Right lobe of liver (tissue), 6 donors: ENCODE results near the gene BBS4. TPM values are rescaled to one million over a fixed set of nuclear protein-coding genes. Genes with fewer than 3 reads are reported as not detected.

ENCODE experiments used
- ATAC-seq, 4 donors: fragments of 200-7000 bp; cut with Tn5 transposase; one replicate each; pipeline ENCODE4 v1.9.1; 2020; ENCODE audit warnings: mild to moderate bottlenecking in 4 of 4, moderate library complexity in 4 of 4
- DNase-seq, 3 donors: peaks; one replicate each; pipeline ENCODE4 v3.0.0-alpha.2; 2020
- H3K27ac ChIP-seq, 3 donors: fragments of 200-600 bp; one replicate each; pipeline ENCODE4 v1.8.0; 2022
- H3K27me3 ChIP-seq, 2 donors: fragments of 200-600 bp; one replicate each; pipeline ENCODE4 v1.8.0; 2022
- H3K36me3 ChIP-seq, 4 donors: fragments of 200-600 bp; sonication (generic) in 1 of 4; one replicate each; pipeline versions ENCODE4 v1.5.1 to v1.8.0; 2017 to 2022; ENCODE audit warnings: control low read depth in 1 of 4
- H3K4me1 ChIP-seq, 4 donors: fragments of 200-600 bp; sonication (generic) in 1 of 4; one replicate each; pipeline versions ENCODE4 v1.5.1 to v1.8.0; 2017 to 2022; ENCODE audit warnings: control low read depth in 1 of 4
- H3K4me3 ChIP-seq, 3 donors: fragments of 200-600 bp; one replicate each; pipeline ENCODE4 v1.8.0; 2022
- H3K9me3 ChIP-seq, 4 donors: fragments of 200-600 bp; sonication (generic) in 1 of 4; one replicate each; pipeline versions ENCODE4 v1.5.1 to v1.8.0; 2017 to 2022; ENCODE audit warnings: control low read depth in 1 of 4
- POLR2A ChIP-seq: fragments of 450-650 bp; IDR thresholded peaks from one replicate; pipeline ENCODE4 v1.6.1; 2017; ENCODE audit warnings: antibody characterized with exemption, mild to moderate bottlenecking
- WGBS: methylation state at CpG from one replicate; pipeline ENCODE4 v1.1.6; 2018; ENCODE audit warnings: low coverage, low lambda C conversion rate; ENCODE audit not compliant: insufficient coverage; ENCODE audit errors: missing lambda C conversion rate; 5-methylcytosine and 5-hydroxymethylcytosine counted together
- intact Hi-C, 2 donors: fragments of 100-400 bp; cut with DNase I; formaldehyde crosslinking; loops; one replicate each; pipeline versions ENCODE4 v1.11.2 to v1.14.1; 2022
- total RNA-seq, 6 experiments: library from RNA; depleted of rRNA in 2 of 6; stranded (reverse); fragments of >200 nt in 2 of 6; fragmentation: NEBNext Ultra II Directional in 3 of 6; extraction: Animal tissue kit (Norgen Biotek cat#: 25700) in 3 of 6; gene quantifications; one replicate each; pipeline versions ENCODE4 v1.1.0 to v1.2.4, GENCODE V29; 2016 to 2023
- TF ChIP-seq, protein P1 (sequence below), 4 donors: fragments of 200-600 bp in 3 of 4; fragments of 450-650 bp in 1 of 4; IDR thresholded peaks; one replicate each; pipeline versions ENCODE4 v1.5.1 to v1.8.0; 2016 to 2022; ENCODE audit warnings: antibody characterized with exemption in 4 of 4, mild to moderate bottlenecking in 2 of 4
- donor health status: DM: no; HTN: yes; CAD: no.
- donor health status: DM: no; HTN: no; CAD: no.
- donor health status: DM: no; HTN: no; CAD: no.
- donor health status: DM: no; HTN: yes; CAD: no.
- donor health status: DM: no; HTN: yes; CAD: no.

Gene BBS4
- total RNA-seq, 6 experiments from 2014 or later: 6.0 to 24.1 (median 9.5) TPM

DNA sequence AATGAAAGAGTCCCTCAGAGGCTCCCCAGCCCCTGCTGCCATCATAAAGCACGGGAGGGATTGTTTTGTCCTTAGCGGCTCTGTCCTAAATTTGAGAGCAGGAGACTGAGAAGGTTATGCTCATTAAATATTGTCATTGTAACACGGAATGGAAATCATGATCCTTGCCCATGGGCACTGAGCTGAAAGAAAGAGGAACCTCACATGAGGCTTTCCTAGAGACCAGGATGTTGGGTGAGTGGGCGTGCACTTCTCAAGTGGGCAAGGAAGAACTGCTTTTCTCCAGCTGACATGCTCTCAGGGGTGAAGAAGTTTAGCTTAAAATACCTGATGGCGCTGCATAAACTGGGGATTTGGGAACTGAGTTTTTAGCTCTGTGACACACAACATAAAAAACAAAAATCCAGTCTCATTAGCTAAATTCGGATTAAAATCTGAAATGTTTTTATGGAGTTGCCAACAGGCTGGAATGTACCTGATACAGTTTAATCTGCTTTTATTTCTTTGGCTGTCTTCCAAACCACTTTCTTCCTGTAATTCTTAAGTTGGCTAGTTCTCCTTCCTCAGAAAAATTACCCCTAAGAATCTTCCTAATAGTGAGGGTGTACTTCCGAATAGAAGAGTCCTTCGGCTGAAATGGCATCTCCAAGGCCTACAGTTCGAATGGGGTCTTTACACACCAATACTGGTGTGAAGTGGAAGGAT is 65.9 kb downstream of the BBS4 start:
- DNase-seq (no peak), ATAC-seq (peak in 3 of 4 donors; percentile 39 to 48 (median 40))
- no peaks in the 10 kb centered on the region for H3K27me3 ChIP-seq
- H3K4me1 ChIP-seq: no peaks in the 10 kb centered on the region
- H3K4me3 ChIP-seq: no peak overlapping the region
- TF ChIP-seq, protein P1, sequence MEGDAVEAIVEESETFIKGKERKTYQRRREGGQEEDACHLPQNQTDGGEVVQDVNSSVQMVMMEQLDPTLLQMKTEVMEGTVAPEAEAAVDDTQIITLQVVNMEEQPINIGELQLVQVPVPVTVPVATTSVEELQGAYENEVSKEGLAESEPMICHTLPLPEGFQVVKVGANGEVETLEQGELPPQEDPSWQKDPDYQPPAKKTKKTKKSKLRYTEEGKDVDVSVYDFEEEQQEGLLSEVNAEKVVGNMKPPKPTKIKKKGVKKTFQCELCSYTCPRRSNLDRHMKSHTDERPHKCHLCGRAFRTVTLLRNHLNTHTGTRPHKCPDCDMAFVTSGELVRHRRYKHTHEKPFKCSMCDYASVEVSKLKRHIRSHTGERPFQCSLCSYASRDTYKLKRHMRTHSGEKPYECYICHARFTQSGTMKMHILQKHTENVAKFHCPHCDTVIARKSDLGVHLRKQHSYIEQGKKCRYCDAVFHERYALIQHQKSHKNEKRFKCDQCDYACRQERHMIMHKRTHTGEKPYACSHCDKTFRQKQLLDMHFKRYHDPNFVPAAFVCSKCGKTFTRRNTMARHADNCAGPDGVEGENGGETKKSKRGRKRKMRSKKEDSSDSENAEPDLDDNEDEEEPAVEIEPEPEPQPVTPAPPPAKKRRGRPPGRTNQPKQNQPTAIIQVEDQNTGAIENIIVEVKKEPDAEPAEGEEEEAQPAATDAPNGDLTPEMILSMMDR (IDR thresholded peaks at IDR 0.05): no peak
- no peak for TF ChIP-seq POLR2A
- peaks cover 4 to 45% (median 17%) of the 10 kb centered on the region in 4 donors for H3K36me3 ChIP-seq
- H3K27ac ChIP-seq: no peak overlapping the region
- intact Hi-C loops: no loop called here
- H3K9me3 ChIP-seq: no peaks in the 10 kb centered on the region
- 68% methylated on average over 5 of the region's 9 CpGs for WGBS

- TF ChIP-seq, protein P1 (IDR thresholded peaks at IDR 0.05): no peak
- no peak for TF ChIP-seq POLR2A
- Histone ChIP-seq H3K27me3 (no peaks in the 10 kb centered on the region), H3K4me1 (no peaks in the 10 kb centered on the region), H3K36me3 (peaks cover 4 to 58% (median 17%) of the 10 kb centered on the region in 4 donors), H3K4me3 (no peak overlapping the region), H3K27ac (no peak overlapping the region), H3K9me3 (no peaks in the 10 kb centered on the region)
- DNase-seq (no peak), ATAC-seq (no peak)
- no CpG with 5 or more reads among the region's 6 CpGs for WGBS
- intact Hi-C loops: no loop called here
Observed at GRCh38 chr15:72754096-72754495, 68.1 kb downstream of the BBS4 start.

DNA sequence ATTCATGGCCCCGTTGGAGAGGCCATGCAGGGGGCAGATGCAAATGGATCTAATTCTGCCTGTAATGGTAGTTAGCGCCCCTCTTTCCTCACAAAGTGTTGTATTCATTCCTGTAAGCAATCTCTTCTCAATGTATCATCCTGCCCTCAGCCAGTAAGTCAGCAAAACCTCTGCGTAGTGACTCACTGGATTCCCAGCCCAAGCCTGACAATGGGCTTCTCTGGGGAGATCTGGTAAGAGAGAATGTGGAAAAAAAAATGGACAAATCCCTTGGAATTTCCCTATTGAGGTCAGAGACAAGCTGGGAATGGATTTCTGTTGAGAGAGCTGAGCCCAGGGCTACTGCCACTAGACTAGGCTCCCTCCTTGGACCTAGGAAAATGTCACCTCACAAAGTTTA is 72.2 kb downstream of the BBS4 start:
- no peak for TF ChIP-seq POLR2A
- TF ChIP-seq, protein P1 (IDR thresholded peaks at IDR 0.05): no peak
- ATAC-seq: no peak
- 92% methylated on average over 2 of the region's 3 CpGs for WGBS

DNA sequence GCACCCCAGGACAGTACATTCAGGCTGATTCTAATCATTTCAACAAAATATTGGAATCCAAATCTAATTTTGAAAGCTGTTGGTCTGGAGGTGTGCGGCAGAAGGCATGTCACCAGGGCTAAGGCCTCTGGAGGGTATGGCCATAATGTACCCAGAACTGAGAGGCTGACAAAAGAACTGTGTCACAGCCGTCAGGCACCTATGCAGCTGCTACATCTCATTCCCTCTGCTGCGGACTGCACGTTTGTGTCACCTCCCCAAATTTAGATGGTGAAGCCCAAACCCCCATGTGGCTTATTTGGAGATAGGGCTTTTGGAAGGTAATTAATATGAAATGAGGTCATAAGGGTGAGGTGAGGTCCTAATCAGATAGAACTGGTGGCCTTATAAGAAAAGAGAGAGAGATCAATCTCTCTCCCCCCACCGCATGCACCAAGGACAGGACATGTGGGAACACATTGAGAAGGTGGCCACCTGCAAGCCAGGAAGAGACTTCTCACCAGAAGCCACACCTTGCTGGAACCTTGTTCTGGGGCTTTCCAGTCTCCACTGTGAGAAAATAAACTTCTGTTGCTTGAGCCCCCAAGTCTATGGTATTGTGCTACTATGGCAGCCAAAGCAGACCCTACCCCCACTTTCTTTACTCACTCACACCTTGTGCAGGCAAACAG is 74.7 kb downstream of the BBS4 start:
- DNase-seq: no peak

More for the DNA sequence above, 72.2 kb downstream of the BBS4 start:
- H3K9me3 ChIP-seq: no peaks in the 10 kb centered on the region
- no peaks in the 10 kb centered on the region for H3K27me3 ChIP-seq
- H3K27ac ChIP-seq: no peak overlapping the region
- intact Hi-C loops: no loop called here
- no peak overlapping the region for H3K4me3 ChIP-seq
- H3K4me1 ChIP-seq: no peaks in the 10 kb centered on the region
- H3K36me3 ChIP-seq: peaks cover 2 to 61% (median 10%) of the 10 kb centered on the region in 4 donors
- no peak for DNase-seq

More for the DNA sequence above, 74.7 kb downstream of the BBS4 start:
- no peaks in the 10 kb centered on the region for H3K4me1 ChIP-seq
- no peak for ATAC-seq
- H3K36me3 ChIP-seq: peaks cover 0 to 40% (median 1%) of the 10 kb centered on the region in 4 donors
- H3K9me3 ChIP-seq: no peaks in the 10 kb centered on the region
- intact Hi-C loops: no loop called here
- TF ChIP-seq POLR2A: no peak
- TF ChIP-seq, protein P1 (IDR thresholded peaks at IDR 0.05): no peak
- no peak overlapping the region for H3K27ac ChIP-seq
- no peak overlapping the region for H3K4me3 ChIP-seq
- H3K27me3 ChIP-seq: no peaks in the 10 kb centered on the region
- 93% methylated on average over 4 of the region's 5 CpGs for WGBS
